ENCODE measurements around the gene GPR27.

The GPR27 gene

DNA sequence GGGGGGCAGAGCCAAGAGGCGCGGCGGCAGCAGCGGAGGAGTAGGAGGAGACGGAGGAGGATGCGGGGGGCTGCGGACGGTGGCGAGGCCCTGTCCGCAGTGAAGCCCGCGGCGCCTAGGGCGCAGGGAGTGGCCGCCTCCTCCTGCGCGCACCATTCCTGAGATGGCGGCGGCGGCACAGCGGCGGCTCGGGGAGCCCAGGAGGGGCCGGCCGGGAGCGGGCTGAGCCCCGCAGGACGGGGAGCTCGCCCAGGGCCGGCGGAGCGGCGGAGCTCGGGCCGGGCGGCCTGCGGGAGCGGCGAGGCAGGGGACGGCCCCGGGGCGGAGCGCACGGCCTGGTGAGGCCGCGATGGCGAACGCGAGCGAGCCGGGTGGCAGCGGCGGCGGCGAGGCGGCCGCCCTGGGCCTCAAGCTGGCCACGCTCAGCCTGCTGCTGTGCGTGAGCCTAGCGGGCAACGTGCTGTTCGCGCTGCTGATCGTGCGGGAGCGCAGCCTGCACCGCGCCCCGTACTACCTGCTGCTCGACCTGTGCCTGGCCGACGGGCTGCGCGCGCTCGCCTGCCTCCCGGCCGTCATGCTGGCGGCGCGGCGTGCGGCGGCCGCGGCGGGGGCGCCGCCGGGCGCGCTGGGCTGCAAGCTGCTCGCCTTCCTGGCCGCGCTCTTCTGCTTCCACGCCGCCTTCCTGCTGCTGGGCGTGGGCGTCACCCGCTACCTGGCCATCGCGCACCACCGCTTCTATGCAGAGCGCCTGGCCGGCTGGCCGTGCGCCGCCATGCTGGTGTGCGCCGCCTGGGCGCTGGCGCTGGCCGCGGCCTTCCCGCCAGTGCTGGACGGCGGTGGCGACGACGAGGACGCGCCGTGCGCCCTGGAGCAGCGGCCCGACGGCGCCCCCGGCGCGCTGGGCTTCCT lies at the start of gene GPR27:
TSS of gene GPR27 (plus strand) at position 155 of the 909 bp plus-strand sequence. CDS start at position 350, 195 bp downstream.
- H3K27me3 ChIP-seq (ENCODE audit: low read length): no peaks in the 10 kb centered on the region
- H3K9ac ChIP-seq (ENCODE audit: low read length): no peak within 1 kb of the TSS
- no peaks in the 10 kb centered on the region for H3K36me3 ChIP-seq (ENCODE audit: low read length)
- no peak within 1 kb of the TSS for H3K27ac ChIP-seq (ENCODE audit: low read depth, low read length)
- no peak for TF ChIP-seq EZH2phosphoT487 (conservative IDR thresholded peaks at IDR 0.05; ENCODE audit: low read length)
- no peak for TF ChIP-seq CTCF (IDR thresholded peaks at IDR 0.05; ENCODE audit: insufficient read depth, low read length, poor library complexity, severe bottlenecking)
- no peak within 1 kb of the TSS for H3K4me3 ChIP-seq (ENCODE audit: insufficient read depth, low read length, poor library complexity, severe bottlenecking)
- no peak within 1 kb of the TSS for H3K4me2 ChIP-seq (ENCODE audit: low read depth, low read length, poor library complexity, severe bottlenecking)
- no peaks in the 10 kb centered on the region for H3K9me3 ChIP-seq (ENCODE audit: insufficient read depth, low read length)
- no peaks in the 10 kb centered on the region for H3F3A ChIP-seq (ENCODE audit: insufficient read depth)
- H3K9me2 ChIP-seq (replicated peaks; ENCODE audit: insufficient read depth, low read length): no peaks in the 10 kb centered on the region
- no peak within 1 kb of the TSS for H2AFZ ChIP-seq (ENCODE audit: low read depth, low read length, severe bottlenecking)
- H3K79me2 ChIP-seq (ENCODE audit: insufficient read depth, low read length): no peaks in the 10 kb centered on the region
- H4K20me1 ChIP-seq (ENCODE audit: low read depth, low read length): no peaks in the 10 kb centered on the region

GRCh38 chr3:71704915-71705314 lies 48.7 kb upstream of the GPR27 start:
- Histone ChIP-seq H2AFZ (ENCODE audit: low read depth, low read length, severe bottlenecking) (no peak overlapping the region), H3F3A (ENCODE audit: insufficient read depth) (no peaks in the 10 kb centered on the region), H3K36me3 (ENCODE audit: low read length) (no peaks in the 10 kb centered on the region), H3K27me3 (ENCODE audit: low read length) (0 out of 2 replicates have a peak, but pooled peaks cover 3% of the 10 kb centered on the region), H4K20me1 (ENCODE audit: low read depth, low read length) (no peaks in the 10 kb centered on the region), H3K79me2 (ENCODE audit: insufficient read depth, low read length) (no peaks in the 10 kb centered on the region), H3K9me3 (ENCODE audit: insufficient read depth, low read length) (no peaks in the 10 kb centered on the region), H3K4me2 (ENCODE audit: low read depth, low read length, poor library complexity, severe bottlenecking) (no peak overlapping the region), H3K4me3 (ENCODE audit: insufficient read depth, low read length, poor library complexity, severe bottlenecking) (no peak overlapping the region), H3K27ac (ENCODE audit: low read depth, low read length) (no peak overlapping the region), H3K9ac (ENCODE audit: low read length) (no peak overlapping the region), H3K9me2 (replicated peaks; ENCODE audit: insufficient read depth, low read length) (no peaks in the 10 kb centered on the region)
- TF ChIP-seq CTCF (IDR thresholded peaks at IDR 0.05; ENCODE audit: insufficient read depth, low read length, poor library complexity, severe bottlenecking) (no peak), EZH2phosphoT487 (conservative IDR thresholded peaks at IDR 0.05; ENCODE audit: low read length) (no peak)

DNA sequence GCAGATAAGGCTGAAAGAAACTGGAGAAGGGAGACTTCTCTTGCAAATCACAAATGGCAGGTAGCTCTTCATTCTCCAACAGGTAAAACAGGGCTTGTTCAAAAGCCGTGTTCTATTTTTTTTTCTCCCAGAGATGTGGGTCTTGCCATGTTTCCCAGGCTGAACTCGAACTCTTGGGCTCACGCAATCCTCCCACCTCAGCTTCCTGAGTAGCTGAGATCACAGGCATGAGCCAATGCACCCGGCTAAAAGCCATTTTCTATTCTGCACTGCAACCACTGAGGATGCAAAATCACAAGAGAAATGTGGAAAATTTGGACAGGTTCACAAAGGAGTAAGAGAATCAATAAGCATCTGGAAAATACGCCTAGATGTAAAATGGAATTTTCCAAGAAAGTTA lies 48.0 kb upstream of the GPR27 start:
- no peaks in the 10 kb centered on the region for H3K79me2 ChIP-seq (ENCODE audit: insufficient read depth, low read length)
- no peak overlapping the region for H2AFZ ChIP-seq (ENCODE audit: low read depth, low read length, severe bottlenecking)
- no peaks in the 10 kb centered on the region for H3K36me3 ChIP-seq (ENCODE audit: low read length)
- H3K9me2 ChIP-seq (replicated peaks; ENCODE audit: insufficient read depth, low read length): no peaks in the 10 kb centered on the region
- H3F3A ChIP-seq (ENCODE audit: insufficient read depth): no peaks in the 10 kb centered on the region
- no peaks in the 10 kb centered on the region for H4K20me1 ChIP-seq (ENCODE audit: low read depth, low read length)
- no peak overlapping the region for H3K4me3 ChIP-seq (ENCODE audit: insufficient read depth, low read length, poor library complexity, severe bottlenecking)
- TF ChIP-seq CTCF (IDR thresholded peaks at IDR 0.05; ENCODE audit: insufficient read depth, low read length, poor library complexity, severe bottlenecking) (no peak), EZH2phosphoT487 (conservative IDR thresholded peaks at IDR 0.05; ENCODE audit: low read length) (no peak)
- no peak overlapping the region for H3K9ac ChIP-seq (ENCODE audit: low read length)
- no peaks in the 10 kb centered on the region for H3K9me3 ChIP-seq (ENCODE audit: insufficient read depth, low read length)
- H3K27me3 ChIP-seq (ENCODE audit: low read length): 0 out of 2 replicates have a peak, but pooled peaks cover 3% of the 10 kb centered on the region
- no peak overlapping the region for H3K4me2 ChIP-seq (ENCODE audit: low read depth, low read length, poor library complexity, severe bottlenecking)
- no peak overlapping the region for H3K27ac ChIP-seq (ENCODE audit: low read depth, low read length)

Data from SU-DHL-6 (cell line).